WTC11 (cell line): ENCODE data around the gene KIF20B. TPM values are rescaled to one million over a fixed set of nuclear protein-coding genes. Genes with fewer than 3 reads are reported as not detected.
"Not testable (repeated sequence)": the region's sequence is repeated elsewhere in the genome, so short reads cannot be mapped to it uniquely, and the experiment has no call there.

Experiments used
- ATAC-seq: fragments of 200-7000 bp; cut with Tn5 transposase; 2 replicates; pipeline ENCODE4 v1.10.0; 2021; ENCODE audit warnings: mild to moderate bottlenecking, moderate library complexity
- CTCF ChIA-PET: fragments of 300-600 bp; sonication (Branson Sonifier 250); formaldehyde crosslinking; loops from one replicate; lab custom pipeline; 2021; ENCODE audit warnings: antibody characterized with exemption; lab: Charles Lee
- POLR2A ChIA-PET: fragments of 350-600 bp; sonication (Branson Sonifier 250); formaldehyde crosslinking; loops from one replicate; lab custom pipeline; 2021; ENCODE audit warnings: antibody characterized with exemption; lab: Charles Lee
- DNase-seq: peaks from one replicate; pipeline ENCODE4 v3.0.0; 2021; ENCODE audit warnings: low spot score
- H3K27ac Mint-ChIP-seq: 2 replicates; pipeline ENCODE4 v1.8.0; 2021; ENCODE audit warnings: mixed read lengths
- H3K27me3 Mint-ChIP-seq: 2 replicates; pipeline ENCODE4 v1.8.0; 2021; ENCODE audit warnings: low read depth, mild to moderate bottlenecking, moderate library complexity, mixed read lengths
- H3K36me3 Mint-ChIP-seq: 2 replicates; pipeline ENCODE4 v1.8.0; 2021; ENCODE audit warnings: mixed read lengths
- H3K4me1 Mint-ChIP-seq: 2 replicates; pipeline ENCODE4 v1.8.0; 2022; ENCODE audit warnings: mixed read lengths
- H3K4me3 Mint-ChIP-seq: 2 replicates; pipeline ENCODE4 v1.8.0; 2021; ENCODE audit warnings: mild to moderate bottlenecking, moderate library complexity, mixed read lengths
- H3K9me3 Mint-ChIP-seq: 2 replicates; pipeline ENCODE4 v1.8.0; 2021; ENCODE audit warnings: mixed read lengths
- AR ChIP-seq: fragments of 250-450 bp; sonication (Bioruptor Pico); IDR thresholded peaks from 2 replicates; pipeline ENCODE4 v1.9.0; 2021; ENCODE audit warnings: mild to moderate bottlenecking
- ATF2 ChIP-seq: sonication (generic); formaldehyde crosslinking; IDR thresholded peaks from 2 replicates; pipeline ENCODE4 v1.8.1; 2022; ENCODE audit warnings: low read depth, missing genetic modification reagents, borderline replicate concordance
- CBFB ChIP-seq: sonication (generic); formaldehyde crosslinking; IDR thresholded peaks from 2 replicates; pipeline ENCODE4 v1.8.1; 2022; ENCODE audit warnings: mild to moderate bottlenecking, low read depth, missing genetic modification reagents
- ESRRA ChIP-seq: sonication (generic); formaldehyde crosslinking; IDR thresholded peaks from 2 replicates; pipeline ENCODE4 v1.8.1; 2022; ENCODE audit warnings: mild to moderate bottlenecking, missing genetic modification reagents, borderline replicate concordance
- GTF2I ChIP-seq: fragments of 250-450 bp; sonication (Bioruptor Pico); conservative IDR thresholded peaks from 2 replicates; pipeline ENCODE4 v1.4.0; 2021; ENCODE audit warnings: mild to moderate bottlenecking
- HMGA2 ChIP-seq: fragments of 250-450 bp; sonication (Bioruptor Pico); IDR thresholded peaks from 2 replicates; pipeline ENCODE4 v1.4.0; 2021; ENCODE audit warnings: mild to moderate bottlenecking, moderate library complexity
- NR2C2 ChIP-seq: sonication (generic); formaldehyde crosslinking; IDR thresholded peaks from 2 replicates; pipeline ENCODE4 v1.8.0; 2022; ENCODE audit warnings: mild to moderate bottlenecking, missing genetic modification reagents
- SMAD4 ChIP-seq: sonication (generic); formaldehyde crosslinking; IDR thresholded peaks from 2 replicates; pipeline ENCODE4 v1.8.0; 2022; ENCODE audit warnings: mild to moderate bottlenecking, missing genetic modification reagents
- SOX15 ChIP-seq: fragments of 250-450 bp; sonication (Bioruptor Pico); IDR thresholded peaks from 2 replicates; pipeline ENCODE4 v1.9.0; 2021; ENCODE audit warnings: mild to moderate bottlenecking
- TCF7 ChIP-seq: sonication (generic); formaldehyde crosslinking; IDR thresholded peaks from 2 replicates; pipeline ENCODE4 v1.8.0; 2022; ENCODE audit warnings: mild to moderate bottlenecking, low read depth, missing genetic modification reagents, moderate library complexity
- ZBTB21 ChIP-seq: sonication (generic); formaldehyde crosslinking; IDR thresholded peaks from 2 replicates; pipeline ENCODE4 v1.8.1; 2023; ENCODE audit warnings: mild to moderate bottlenecking, missing genetic modification reagents, borderline replicate concordance
- ZNF263 ChIP-seq: sonication (generic); formaldehyde crosslinking; IDR thresholded peaks from 2 replicates; pipeline ENCODE4 v1.8.1; 2022; ENCODE audit warnings: low read depth, mild to moderate bottlenecking, moderate library complexity, missing genetic modification reagents
- ZNF396 ChIP-seq: fragments of 250-450 bp; sonication (Bioruptor Pico); IDR thresholded peaks from 2 replicates; pipeline ENCODE4 v1.8.0; 2021; ENCODE audit warnings: mild to moderate bottlenecking, moderate library complexity, borderline replicate concordance
- ZNF416 ChIP-seq: fragments of 250-450 bp; sonication (Bioruptor Pico); IDR thresholded peaks from 2 replicates; pipeline ENCODE4 v1.9.0; 2021; ENCODE audit warnings: mild to moderate bottlenecking, inconsistent platforms
- ZNF425 ChIP-seq: fragments of 250-450 bp; sonication (Bioruptor Pico); conservative IDR thresholded peaks from 2 replicates; pipeline ENCODE4 v1.9.0; 2021; ENCODE audit warnings: mild to moderate bottlenecking
- ZNF671 ChIP-seq: fragments of 250-450 bp; sonication (Bioruptor Pico); IDR thresholded peaks from 2 replicates; pipeline ENCODE4 v1.8.0; 2021; ENCODE audit warnings: mild to moderate bottlenecking
- total RNA-seq: library from RNA; stranded (reverse); gene quantifications from 3 replicates; pipeline ENCODE4 v1.2.3, GENCODE V29; 2021
- TF ChIP-seq, protein P1 (sequence below): sonication (generic); formaldehyde crosslinking; IDR thresholded peaks from 2 replicates; pipeline ENCODE4 v1.8.0; 2022; ENCODE audit warnings: mild to moderate bottlenecking, missing genetic modification reagents
- TF ChIP-seq, protein P2 (sequence below): sonication (generic); formaldehyde crosslinking; conservative IDR thresholded peaks from 2 replicates; pipeline ENCODE4 v1.8.1; 2023; ENCODE audit warnings: mild to moderate bottlenecking, low read depth, missing genetic modification reagents, moderate library complexity
- TF ChIP-seq, protein P3 (sequence below): sonication (generic); formaldehyde crosslinking; IDR thresholded peaks from 2 replicates; pipeline ENCODE4 v1.8.0; 2022; ENCODE audit warnings: mild to moderate bottlenecking, missing genetic modification reagents

Gene KIF20B
- total RNA-seq, 1 experiment from 2014 or later, result 70.2 TPM

DNA sequence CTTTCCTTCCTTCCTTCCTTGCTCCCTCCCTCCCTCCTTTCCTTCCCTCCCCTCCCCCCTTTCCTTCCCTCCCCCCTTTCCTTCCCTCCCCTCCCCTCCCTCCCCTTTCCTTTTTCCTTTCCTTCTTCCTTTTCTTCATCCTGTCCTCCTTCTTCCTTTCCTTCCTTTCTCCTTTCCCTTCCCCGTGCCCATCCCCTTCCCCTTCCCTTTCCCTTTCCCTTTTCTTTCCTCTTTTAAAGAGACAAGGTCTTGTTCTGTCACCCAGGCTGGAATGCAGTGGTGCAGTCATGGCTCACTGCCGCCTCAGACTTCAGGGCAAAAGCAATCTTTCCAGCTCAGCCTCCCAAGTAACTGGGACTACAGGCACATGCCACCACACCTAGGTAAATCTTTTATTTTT is 54.0 kb downstream of the KIF20B start:
- H3K4me1 Mint-ChIP-seq, result no peaks in the 10 kb centered on the region
- no peak for TF ChIP-seq TCF7
- TF ChIP-seq, all 79 proteins: peak for 0
- POLR2A ChIA-PET, result no interaction called here
- DNase-seq, result no peak
- H3K36me3 Mint-ChIP-seq, result peaks cover 26% of the 10 kb centered on the region
- H3K27me3 Mint-ChIP-seq, result no peaks in the 10 kb centered on the region
- H3K27ac Mint-ChIP-seq, result no peak overlapping the region
- ATAC-seq, result no peak
- no peaks in the 10 kb centered on the region for H3K9me3 Mint-ChIP-seq
- CTCF ChIA-PET, result no interaction called here
- H3K4me3 Mint-ChIP-seq, result no peak overlapping the region

DNA sequence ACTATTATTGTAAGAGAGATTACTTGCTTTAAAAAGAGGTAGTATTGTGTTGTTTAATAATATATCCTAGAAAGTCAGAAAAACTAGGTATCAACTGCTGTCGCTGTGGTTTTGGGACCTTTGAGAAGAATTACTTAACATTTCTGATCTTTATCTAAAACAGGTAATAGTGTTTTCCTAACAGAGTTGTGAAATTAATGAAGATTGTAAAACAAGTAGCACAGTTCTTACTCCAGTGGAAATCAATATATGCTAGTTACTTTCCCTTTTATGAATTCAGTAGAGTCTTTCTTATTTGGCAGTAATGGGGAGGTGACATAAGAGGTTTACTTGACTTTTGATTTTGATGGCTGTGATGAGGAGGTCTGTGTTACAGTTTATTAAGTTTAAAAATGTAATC is 58.1 kb downstream of the KIF20B start:
- H3K9me3 Mint-ChIP-seq, result 0 out of 2 replicates have a peak, but pooled peaks cover 4% of the 10 kb centered on the region
- ChIA-PET POLR2A (no interaction called here), CTCF (no interaction called here)
- H3K36me3 Mint-ChIP-seq, result peaks cover 53% of the 10 kb centered on the region
- H3K27me3 Mint-ChIP-seq, result no peaks in the 10 kb centered on the region
- no peak for TF ChIP-seq ATF2 (CRISPR knock-in tag)
- no peak for TF ChIP-seq ESRRA (CRISPR knock-in tag)
- TF ChIP-seq AR (CRISPR knock-in tag), result no peak
- no peak for TF ChIP-seq ZNF396 (CRISPR knock-in tag)
- TF ChIP-seq, protein P1, sequence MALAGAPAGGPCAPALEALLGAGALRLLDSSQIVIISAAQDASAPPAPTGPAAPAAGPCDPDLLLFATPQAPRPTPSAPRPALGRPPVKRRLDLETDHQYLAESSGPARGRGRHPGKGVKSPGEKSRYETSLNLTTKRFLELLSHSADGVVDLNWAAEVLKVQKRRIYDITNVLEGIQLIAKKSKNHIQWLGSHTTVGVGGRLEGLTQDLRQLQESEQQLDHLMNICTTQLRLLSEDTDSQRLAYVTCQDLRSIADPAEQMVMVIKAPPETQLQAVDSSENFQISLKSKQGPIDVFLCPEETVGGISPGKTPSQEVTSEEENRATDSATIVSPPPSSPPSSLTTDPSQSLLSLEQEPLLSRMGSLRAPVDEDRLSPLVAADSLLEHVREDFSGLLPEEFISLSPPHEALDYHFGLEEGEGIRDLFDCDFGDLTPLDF (CRISPR knock-in tag), result no peak
- TF ChIP-seq ZNF671 (CRISPR knock-in tag), result no peak
- TF ChIP-seq, protein P2, sequence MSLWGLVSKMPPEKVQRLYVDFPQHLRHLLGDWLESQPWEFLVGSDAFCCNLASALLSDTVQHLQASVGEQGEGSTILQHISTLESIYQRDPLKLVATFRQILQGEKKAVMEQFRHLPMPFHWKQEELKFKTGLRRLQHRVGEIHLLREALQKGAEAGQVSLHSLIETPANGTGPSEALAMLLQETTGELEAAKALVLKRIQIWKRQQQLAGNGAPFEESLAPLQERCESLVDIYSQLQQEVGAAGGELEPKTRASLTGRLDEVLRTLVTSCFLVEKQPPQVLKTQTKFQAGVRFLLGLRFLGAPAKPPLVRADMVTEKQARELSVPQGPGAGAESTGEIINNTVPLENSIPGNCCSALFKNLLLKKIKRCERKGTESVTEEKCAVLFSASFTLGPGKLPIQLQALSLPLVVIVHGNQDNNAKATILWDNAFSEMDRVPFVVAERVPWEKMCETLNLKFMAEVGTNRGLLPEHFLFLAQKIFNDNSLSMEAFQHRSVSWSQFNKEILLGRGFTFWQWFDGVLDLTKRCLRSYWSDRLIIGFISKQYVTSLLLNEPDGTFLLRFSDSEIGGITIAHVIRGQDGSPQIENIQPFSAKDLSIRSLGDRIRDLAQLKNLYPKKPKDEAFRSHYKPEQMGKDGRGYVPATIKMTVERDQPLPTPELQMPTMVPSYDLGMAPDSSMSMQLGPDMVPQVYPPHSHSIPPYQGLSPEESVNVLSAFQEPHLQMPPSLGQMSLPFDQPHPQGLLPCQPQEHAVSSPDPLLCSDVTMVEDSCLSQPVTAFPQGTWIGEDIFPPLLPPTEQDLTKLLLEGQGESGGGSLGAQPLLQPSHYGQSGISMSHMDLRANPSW, result no peak
- TF ChIP-seq NR2C2 (CRISPR knock-in tag), result no peak
- no peak overlapping the region for H3K4me3 Mint-ChIP-seq
- H3K27ac Mint-ChIP-seq, result no peak overlapping the region
- DNase-seq (no peak), ATAC-seq (no peak)
- no peaks in the 10 kb centered on the region for H3K4me1 Mint-ChIP-seq

- H3K9me3 Mint-ChIP-seq, CTCF ChIA-PET, H3K27ac Mint-ChIP-seq, H3K4me3 Mint-ChIP-seq, H3K4me1 Mint-ChIP-seq, DNase-seq, POLR2A ChIA-PET, H3K27me3 Mint-ChIP-seq, ATAC-seq: not testable (repeated sequence)
- TF ChIP-seq HMGA2 (CRISPR knock-in tag), result peak; percentile 91
- peaks cover 75% of the 10 kb centered on the region for H3K36me3 Mint-ChIP-seq
Observed at GRCh38 chr10:89763671-89764070, 62.3 kb downstream of the KIF20B start.

- no peak overlapping the region for H3K27ac Mint-ChIP-seq
- no peaks in the 10 kb centered on the region for H3K4me1 Mint-ChIP-seq
- no peak overlapping the region for H3K4me3 Mint-ChIP-seq
- no peak for TF ChIP-seq ZNF425
- no peak for TF ChIP-seq SOX15 (CRISPR knock-in tag)
- no peak for TF ChIP-seq GTF2I (CRISPR knock-in tag)
- TF ChIP-seq, protein P3, sequence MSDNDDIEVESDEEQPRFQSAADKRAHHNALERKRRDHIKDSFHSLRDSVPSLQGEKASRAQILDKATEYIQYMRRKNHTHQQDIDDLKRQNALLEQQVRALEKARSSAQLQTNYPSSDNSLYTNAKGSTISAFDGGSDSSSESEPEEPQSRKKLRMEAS, result no peak
- TF ChIP-seq ZNF416 (CRISPR knock-in tag), result no peak
- no peak for TF ChIP-seq ZNF671 (CRISPR knock-in tag)
- no peak for TF ChIP-seq CBFB (CRISPR knock-in tag)
- TF ChIP-seq ZBTB21 (CRISPR knock-in tag), result no peak
- TF ChIP-seq SMAD4 (CRISPR knock-in tag), result no peak
- no peak for TF ChIP-seq ZNF263 (CRISPR knock-in tag)
- no peak for ATAC-seq
- no peak for DNase-seq
- H3K27me3 Mint-ChIP-seq, result no peaks in the 10 kb centered on the region
- no peaks in the 10 kb centered on the region for H3K9me3 Mint-ChIP-seq
- POLR2A ChIA-PET, result no interaction called here
- CTCF ChIA-PET, result no interaction called here
- H3K36me3 Mint-ChIP-seq, result peaks cover 50% of the 10 kb centered on the region
Observed at GRCh38 chr10:89771684-89772083, 70.3 kb downstream of the KIF20B start.
